ENCODE measurements around the gene DNAJC5G.

DNA sequence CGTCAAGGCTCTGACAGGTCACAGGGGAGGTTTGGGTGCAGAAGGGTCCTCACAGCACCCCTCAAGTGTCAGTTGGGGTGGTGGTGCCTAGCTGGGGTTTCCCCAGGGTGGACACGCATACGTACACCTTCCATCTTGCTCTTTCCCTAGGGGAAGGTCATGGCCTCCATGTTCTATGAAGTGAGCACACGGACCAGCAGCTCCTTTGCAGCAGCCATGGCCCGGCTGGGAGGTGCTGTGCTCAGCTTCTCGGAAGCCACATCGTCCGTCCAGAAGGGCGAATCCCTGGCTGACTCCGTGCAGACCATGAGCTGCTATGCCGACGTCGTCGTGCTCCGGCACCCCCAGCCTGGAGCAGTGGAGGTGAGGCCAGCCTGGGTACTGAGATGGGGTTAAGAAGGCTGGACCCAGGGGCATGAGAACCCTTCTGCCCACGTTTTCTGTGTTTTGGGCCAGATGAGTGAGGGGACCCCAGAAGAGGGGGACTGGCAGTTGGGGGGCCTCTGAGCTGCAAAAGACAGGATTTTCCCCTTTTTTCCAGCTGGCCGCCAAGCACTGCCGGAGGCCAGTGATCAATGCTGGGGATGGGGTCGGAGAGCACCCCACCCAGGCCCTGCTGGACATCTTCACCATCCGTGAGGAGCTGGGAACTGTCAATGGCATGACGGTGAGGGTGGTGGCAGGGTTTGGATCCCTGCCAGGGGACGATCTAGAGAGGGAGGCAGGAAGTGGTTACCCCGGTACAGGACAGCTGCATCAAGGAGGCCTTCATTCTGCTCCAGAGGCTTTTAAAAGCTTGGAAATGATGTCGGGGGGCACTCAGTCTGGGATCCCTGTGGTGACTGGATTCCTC lies 33.2 kb upstream of the DNAJC5G start:
- TF ChIP-seq, protein P1, sequence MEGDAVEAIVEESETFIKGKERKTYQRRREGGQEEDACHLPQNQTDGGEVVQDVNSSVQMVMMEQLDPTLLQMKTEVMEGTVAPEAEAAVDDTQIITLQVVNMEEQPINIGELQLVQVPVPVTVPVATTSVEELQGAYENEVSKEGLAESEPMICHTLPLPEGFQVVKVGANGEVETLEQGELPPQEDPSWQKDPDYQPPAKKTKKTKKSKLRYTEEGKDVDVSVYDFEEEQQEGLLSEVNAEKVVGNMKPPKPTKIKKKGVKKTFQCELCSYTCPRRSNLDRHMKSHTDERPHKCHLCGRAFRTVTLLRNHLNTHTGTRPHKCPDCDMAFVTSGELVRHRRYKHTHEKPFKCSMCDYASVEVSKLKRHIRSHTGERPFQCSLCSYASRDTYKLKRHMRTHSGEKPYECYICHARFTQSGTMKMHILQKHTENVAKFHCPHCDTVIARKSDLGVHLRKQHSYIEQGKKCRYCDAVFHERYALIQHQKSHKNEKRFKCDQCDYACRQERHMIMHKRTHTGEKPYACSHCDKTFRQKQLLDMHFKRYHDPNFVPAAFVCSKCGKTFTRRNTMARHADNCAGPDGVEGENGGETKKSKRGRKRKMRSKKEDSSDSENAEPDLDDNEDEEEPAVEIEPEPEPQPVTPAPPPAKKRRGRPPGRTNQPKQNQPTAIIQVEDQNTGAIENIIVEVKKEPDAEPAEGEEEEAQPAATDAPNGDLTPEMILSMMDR (IDR thresholded peaks at IDR 0.05) = no peak
- no peak for TF ChIP-seq POLR2A (IDR thresholded peaks at IDR 0.05)

Data from right lobe of liver (tissue), 4 donors.